Activated T-helper 2 cell treated with anti-CD3 and anti-CD28 coated beads, Interferon-gamma antibody, Interleukin-2, Interleukin-4, amounts not matched to agents 10 μg/mL and 5 μg/mL and 100 μg/mL, durations not matched to agents 14 hours and 24 hours and 36 hours (primary cell): ENCODE data around the gene FSIP2. TPM values are rescaled to one million over a fixed set of nuclear protein-coding genes. Genes with fewer than 3 reads are reported as not detected.

ENCODE experiments used
- DNase-seq: peaks from one replicate; pipeline ENCODE4 v3.0.0; 2021; ENCODE audit warnings: low spot score
- H3K27ac Mint-ChIP-seq: one replicate; pipeline ENCODE4 v1.8.0; 2021; ENCODE audit warnings: mixed read lengths
- H3K27me3 Mint-ChIP-seq: one replicate; pipeline ENCODE4 v1.8.0; 2021; ENCODE audit warnings: low read depth, mixed read lengths
- H3K36me3 Mint-ChIP-seq: one replicate; pipeline ENCODE4 v1.8.0; 2021; ENCODE audit warnings: low read depth, mixed read lengths
- H3K4me1 Mint-ChIP-seq: one replicate; pipeline ENCODE4 v1.8.0; 2021; ENCODE audit warnings: low read depth, mixed read lengths
- H3K4me3 Mint-ChIP-seq: one replicate; pipeline ENCODE4 v1.8.0; 2021; ENCODE audit warnings: low read depth, mild to moderate bottlenecking, moderate library complexity, mixed read lengths
- H3K9me3 Mint-ChIP-seq: one replicate; pipeline ENCODE4 v1.8.0; 2021; ENCODE audit warnings: mixed read lengths
- intact Hi-C: fragments of 100-400 bp; cut with micrococcal nuclease; formaldehyde crosslinking; loops from one replicate; pipeline ENCODE4 v1.15.1; 2023
- total RNA-seq: library from RNA; stranded (reverse); gene quantifications from 2 replicates; pipeline ENCODE4 v1.2.3, GENCODE V29; 2022

Gene FSIP2, protein sequence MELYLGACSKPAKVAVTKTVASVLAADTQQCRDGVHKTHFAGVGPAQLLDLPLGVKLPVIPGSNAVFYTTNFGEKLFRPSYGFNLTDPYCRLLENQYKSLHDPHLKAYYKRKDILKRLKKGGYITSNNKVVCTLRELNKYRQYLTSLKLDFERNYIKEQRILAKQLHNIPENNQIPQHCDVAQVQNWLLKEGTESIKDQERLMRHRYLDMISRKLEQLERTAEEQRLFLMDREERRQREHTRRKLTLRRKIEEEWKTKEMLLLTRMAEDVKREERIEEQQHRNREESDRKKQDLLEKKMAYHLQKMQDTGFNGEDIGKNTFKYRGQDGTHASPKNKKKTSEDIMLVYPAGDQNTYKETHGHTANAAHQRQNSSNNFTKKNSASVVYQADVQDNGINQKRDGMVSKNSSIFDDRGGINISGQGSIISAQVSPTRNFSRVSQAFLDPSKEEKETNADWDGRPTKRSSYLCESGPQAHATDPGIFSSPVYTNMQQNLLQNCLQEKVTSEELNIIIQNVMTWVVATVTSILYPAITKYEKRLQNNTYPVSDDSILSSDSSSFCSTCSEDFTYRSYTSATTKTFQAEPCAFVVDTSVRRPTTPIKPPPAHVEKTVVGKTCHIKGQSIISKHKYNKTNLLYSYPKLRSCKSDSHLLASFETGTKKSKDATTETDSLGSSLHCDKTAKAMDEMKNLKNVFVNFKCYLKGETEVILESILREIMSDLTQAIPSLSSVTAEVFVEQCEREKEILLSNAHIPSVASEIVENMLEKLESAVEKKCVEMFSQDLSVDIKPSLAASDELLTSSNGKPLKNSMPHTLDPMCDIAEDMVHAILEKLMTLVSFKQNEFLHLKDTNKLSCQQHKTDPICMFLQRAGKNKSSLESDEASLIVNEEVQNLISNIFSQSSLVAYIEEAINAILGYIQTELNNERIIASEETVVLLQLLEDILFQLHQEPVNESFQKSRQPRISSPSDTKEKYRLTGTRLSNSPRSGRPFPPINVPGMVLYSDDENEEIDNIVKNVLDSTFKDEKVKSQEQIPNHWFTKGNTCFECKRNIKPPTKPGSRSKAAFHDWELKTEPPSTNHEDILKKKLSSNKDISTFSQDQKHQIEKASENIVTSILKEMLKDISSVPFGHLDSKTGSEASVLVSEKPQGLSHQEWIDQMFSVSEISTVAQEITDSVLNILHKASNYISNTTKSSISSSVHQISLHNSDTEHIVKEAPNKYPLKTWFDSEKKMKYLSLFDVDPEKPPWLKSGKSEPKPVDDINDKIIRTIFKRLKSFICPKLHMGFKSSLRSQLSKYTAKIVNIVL (N-terminal part only)
- total RNA-seq, result 0.21 and 0.28 TPM in 2 replicates

GRCh38 chr2:185738679-185739472 is at the start of gene FSIP2:
Gene FSIP2, plus strand, starts transcription at chr2:185738804. Its CDS starts 91 bp downstream, at chr2:185738895.
- Mint-ChIP-seq H3K36me3 (no peaks in the 10 kb centered on the region), H3K4me1 (peaks cover 4% of the 10 kb centered on the region), H3K27me3 (peaks cover 23% of the 10 kb centered on the region), H3K9me3 (no peaks in the 10 kb centered on the region), H3K27ac (no peak within 1 kb of the TSS), H3K4me3 (peak within 1 kb of the TSS; percentile 54)
- peak; percentile 30 for DNase-seq
- intact Hi-C loops, result no loop called here

- intact Hi-C loops, result no loop called here
- H3K27ac Mint-ChIP-seq, result no peak overlapping the region
- H3K36me3 Mint-ChIP-seq, result no peaks in the 10 kb centered on the region
- H3K9me3 Mint-ChIP-seq, result no peaks in the 10 kb centered on the region
- H3K4me3 Mint-ChIP-seq, result no peak overlapping the region
- H3K4me1 Mint-ChIP-seq, result no peaks in the 10 kb centered on the region
- no peaks in the 10 kb centered on the region for H3K27me3 Mint-ChIP-seq
- DNase-seq, result no peak
Measured at GRCh38 chr2:185689906-185690539, 48.6 kb upstream of the FSIP2 start.

- Mint-ChIP-seq H3K4me3 (no peak overlapping the region), H3K36me3 (no peaks in the 10 kb centered on the region), H3K4me1 (no peaks in the 10 kb centered on the region), H3K27me3 (no peaks in the 10 kb centered on the region), H3K9me3 (no peaks in the 10 kb centered on the region), H3K27ac (no peak overlapping the region)
- DNase-seq, result no peak
- intact Hi-C loops, result no loop called here
Measured at GRCh38 chr2:185695711-185696235, 42.8 kb upstream of the FSIP2 start.

GRCh38 chr2:185700883-185701282 is 37.7 kb upstream of the FSIP2 start:
- no peaks in the 10 kb centered on the region for H3K36me3 Mint-ChIP-seq
- no peaks in the 10 kb centered on the region for H3K27me3 Mint-ChIP-seq
- DNase-seq, result no peak
- H3K4me1 Mint-ChIP-seq, result no peaks in the 10 kb centered on the region
- no peak overlapping the region for H3K4me3 Mint-ChIP-seq
- H3K27ac Mint-ChIP-seq, result no peak overlapping the region
- H3K9me3 Mint-ChIP-seq, result no peaks in the 10 kb centered on the region
- intact Hi-C loops, result no loop called here

- intact Hi-C loops, result no loop called here
- Mint-ChIP-seq H3K4me3 (no peak overlapping the region), H3K9me3 (no peaks in the 10 kb centered on the region), H3K4me1 (peaks cover 4% of the 10 kb centered on the region), H3K27me3 (peaks cover 17% of the 10 kb centered on the region), H3K27ac (no peak overlapping the region), H3K36me3 (no peaks in the 10 kb centered on the region)
- DNase-seq, result no peak
Measured at GRCh38 chr2:185734658-185735057, 3.9 kb upstream of the FSIP2 start.

- no peak for DNase-seq
- no peaks in the 10 kb centered on the region for H3K36me3 Mint-ChIP-seq
- H3K27me3 Mint-ChIP-seq, result peaks cover 23% of the 10 kb centered on the region
- H3K9me3 Mint-ChIP-seq, result no peaks in the 10 kb centered on the region
- H3K4me1 Mint-ChIP-seq, result peaks cover 4% of the 10 kb centered on the region
- intact Hi-C loops, result no loop called here
- no peak overlapping the region for H3K4me3 Mint-ChIP-seq
- H3K27ac Mint-ChIP-seq, result no peak overlapping the region
Measured at GRCh38 chr2:185736210-185736609, 2.4 kb upstream of the FSIP2 start.

GRCh38 chr2:185745864-185746859 is 7.6 kb downstream of the FSIP2 start:
- intact Hi-C loops, result no loop called here
- Mint-ChIP-seq H3K4me3 (no peak overlapping the region), H3K27ac (no peak overlapping the region), H3K4me1 (no peaks in the 10 kb centered on the region), H3K36me3 (no peaks in the 10 kb centered on the region), H3K9me3 (no peaks in the 10 kb centered on the region), H3K27me3 (no peaks in the 10 kb centered on the region)
- no peak for DNase-seq

DNA sequence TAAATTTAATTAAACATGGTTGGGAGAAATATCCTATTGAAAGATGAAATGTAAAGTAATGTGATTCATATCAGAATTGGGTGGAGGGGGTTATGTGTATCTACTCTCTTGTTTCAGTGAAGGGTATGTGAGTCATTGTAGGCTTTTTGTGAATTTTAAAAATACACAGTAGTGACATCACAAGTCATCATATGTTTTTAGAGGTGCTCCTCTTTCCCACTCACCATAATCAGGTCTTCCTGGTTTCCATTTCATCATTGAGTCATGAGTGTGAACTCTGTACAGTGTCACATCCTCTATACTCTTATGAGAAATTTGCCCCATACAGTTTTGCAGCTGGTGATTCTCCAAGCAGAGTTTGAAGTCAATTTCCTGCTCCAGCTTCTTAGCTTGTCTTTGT is 18.8 kb downstream of the FSIP2 start:
- intact Hi-C loops, result no loop called here
- H3K36me3 Mint-ChIP-seq, result no peaks in the 10 kb centered on the region
- no peaks in the 10 kb centered on the region for H3K4me1 Mint-ChIP-seq
- no peak overlapping the region for H3K4me3 Mint-ChIP-seq
- H3K9me3 Mint-ChIP-seq, result peaks cover 4% of the 10 kb centered on the region
- no peak overlapping the region for H3K27ac Mint-ChIP-seq
- no peak for DNase-seq
- H3K27me3 Mint-ChIP-seq, result no peaks in the 10 kb centered on the region

GRCh38 chr2:185771396-185771795 is 32.8 kb downstream of the FSIP2 start:
- no peak overlapping the region for H3K27ac Mint-ChIP-seq

GRCh38 chr2:185780890-185781289 is 42.3 kb downstream of the FSIP2 start:
- intact Hi-C loops, result no loop called here
- no peaks in the 10 kb centered on the region for H3K9me3 Mint-ChIP-seq
- H3K27ac Mint-ChIP-seq, result no peak overlapping the region

More at GRCh38 chr2:185771396-185771795, 32.8 kb downstream of the FSIP2 start:
- intact Hi-C loops, result no loop called here
- no peaks in the 10 kb centered on the region for H3K27me3 Mint-ChIP-seq
- no peaks in the 10 kb centered on the region for H3K36me3 Mint-ChIP-seq
- DNase-seq, result no peak
- no peak overlapping the region for H3K4me3 Mint-ChIP-seq
- peaks cover 40% of the 10 kb centered on the region for H3K9me3 Mint-ChIP-seq
- no peaks in the 10 kb centered on the region for H3K4me1 Mint-ChIP-seq

More at GRCh38 chr2:185780890-185781289, 42.3 kb downstream of the FSIP2 start:
- no peaks in the 10 kb centered on the region for H3K27me3 Mint-ChIP-seq
- H3K4me3 Mint-ChIP-seq, result no peak overlapping the region
- no peaks in the 10 kb centered on the region for H3K36me3 Mint-ChIP-seq
- no peak for DNase-seq
- H3K4me1 Mint-ChIP-seq, result no peaks in the 10 kb centered on the region
